Natural killer cell (primary cell): Measurements from ENCODE around the gene POU3F1. TPM values are rescaled to one million over a fixed set of nuclear protein-coding genes. Genes with fewer than 3 reads are reported as not detected.

Experiments
- ATAC-seq, 3 donors: fragments of 150-1000 bp in 2 of 3; fragments of 200-7000 bp in 1 of 3; cut with Tn5 transposase; 1 replicate in 1 of 3; 2 replicates in 2 of 3; pipeline ENCODE4 v1.10.0; 2021; ENCODE audit warnings: mild to moderate bottlenecking in 2 of 3, moderate library complexity in 2 of 3
- DNase-seq, 2 donors: peaks; one replicate each; pipeline versions ENCODE4 v3.0.0 to v3.0.0-alpha.2; 2013 to 2021; ENCODE audit warnings: mixed read lengths in 1 of 2
- H3K27ac ChIP-seq: one replicate; pipeline ENCODE4 v1.5.1; 2013; ENCODE audit warnings: mild to moderate bottlenecking, low read length
- H3K27me3 ChIP-seq: one replicate; pipeline ENCODE4 v1.6.1; 2013; ENCODE audit warnings: low read length; ENCODE audit not compliant: control insufficient read depth, insufficient read depth
- H3K36me3 ChIP-seq: one replicate; pipeline ENCODE4 v1.6.1; 2013; ENCODE audit warnings: low read length; ENCODE audit not compliant: control insufficient read depth, insufficient read depth
- H3K4me1 ChIP-seq: one replicate; pipeline ENCODE4 v1.6.1; 2013; ENCODE audit warnings: low read length; ENCODE audit not compliant: control insufficient read depth, insufficient read depth
- H3K4me3 ChIP-seq: one replicate; pipeline ENCODE4 v1.5.1; 2013; ENCODE audit warnings: low read length
- H3K9me3 ChIP-seq: one replicate; pipeline ENCODE4 v1.6.1; 2013; ENCODE audit warnings: low read length; ENCODE audit not compliant: control insufficient read depth, insufficient read depth
- H3K27ac Mint-ChIP-seq, 2 donors: one replicate each; pipeline ENCODE4 v1.8.0; 2022; ENCODE audit warnings: mild to moderate bottlenecking in 2 of 2, mixed read lengths in 2 of 2, moderate library complexity in 1 of 2
- H3K27me3 Mint-ChIP-seq, 2 donors: one replicate each; pipeline ENCODE4 v1.8.0; 2022; ENCODE audit warnings: low read depth in 2 of 2, mixed read lengths in 2 of 2
- H3K36me3 Mint-ChIP-seq: one replicate; pipeline ENCODE4 v1.8.0; 2022; ENCODE audit warnings: mixed read lengths
- H3K4me1 Mint-ChIP-seq, 2 donors: one replicate each; pipeline ENCODE4 v1.8.0; 2022; ENCODE audit warnings: mixed read lengths in 2 of 2
- H3K4me3 Mint-ChIP-seq: one replicate; pipeline ENCODE4 v1.8.0; 2022; ENCODE audit warnings: mild to moderate bottlenecking, moderate library complexity, mixed read lengths
- H3K9me3 Mint-ChIP-seq, 2 donors: one replicate each; pipeline ENCODE4 v1.8.0; 2022; ENCODE audit warnings: mixed read lengths in 2 of 2
- WGBS: methylation state at CpG from one replicate; pipeline ENCODE4 v1.1.7; 2013; ENCODE audit warnings: missing lambda C conversion rate; ENCODE audit not compliant: insufficient coverage; 5-methylcytosine and 5-hydroxymethylcytosine counted together
- intact Hi-C: fragments of 100-400 bp; cut with micrococcal nuclease; formaldehyde crosslinking; loops from one replicate; pipeline ENCODE4 v1.14.2; 2022
- total RNA-seq, 4 donors: library from RNA; stranded (reverse); fragments of 120-200 nt in 1 of 4; gene quantifications; one replicate each; pipeline versions ENCODE4 v1.2.3 to v1.2.4, GENCODE V29; 2013 to 2022
- TF ChIP-seq, protein P1 (sequence below): fragments of 200-600 bp; IDR thresholded peaks from one replicate; pipeline ENCODE4 v1.8.0; 2022; ENCODE audit warnings: antibody characterized with exemption

POU3F1 gene
- total RNA-seq, 3 donors from 2014 or later (not counting 1 experiment from before 2014, with no cell fraction given) = 0.12 to 0.15 TPM; not detected in 1

DNA sequence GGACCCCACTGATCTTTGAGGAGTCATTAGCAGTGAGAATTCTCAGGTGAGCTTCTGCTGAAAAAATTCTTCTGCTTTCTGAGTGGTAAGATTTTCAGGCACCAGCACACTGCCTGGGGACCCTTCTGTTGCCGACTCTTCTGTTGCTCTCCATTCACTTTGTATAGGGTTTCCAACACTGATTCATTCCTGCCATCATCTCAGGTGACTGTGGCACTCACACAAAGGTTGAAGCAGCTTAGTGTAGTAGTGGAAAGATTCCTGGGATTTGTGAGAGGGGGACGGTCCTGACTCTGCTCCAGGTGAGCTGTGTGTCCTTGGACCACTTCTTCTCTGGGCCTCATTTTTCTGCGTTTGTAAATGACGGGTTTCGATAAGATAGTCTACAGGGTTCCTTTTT lies 24.6 kb downstream of the POU3F1 start:
- Mint-ChIP-seq H3K36me3 (peaks cover 7% of the 10 kb centered on the region), H3K9me3 (no peaks in the 10 kb centered on the region), H3K4me3 (no peak overlapping the region), H3K27me3 (no peaks in the 10 kb centered on the region), H3K4me1 (peaks cover 8 to 10% of the 10 kb centered on the region in 2 donors), H3K27ac (no peak overlapping the region)
- TF ChIP-seq, protein P1, sequence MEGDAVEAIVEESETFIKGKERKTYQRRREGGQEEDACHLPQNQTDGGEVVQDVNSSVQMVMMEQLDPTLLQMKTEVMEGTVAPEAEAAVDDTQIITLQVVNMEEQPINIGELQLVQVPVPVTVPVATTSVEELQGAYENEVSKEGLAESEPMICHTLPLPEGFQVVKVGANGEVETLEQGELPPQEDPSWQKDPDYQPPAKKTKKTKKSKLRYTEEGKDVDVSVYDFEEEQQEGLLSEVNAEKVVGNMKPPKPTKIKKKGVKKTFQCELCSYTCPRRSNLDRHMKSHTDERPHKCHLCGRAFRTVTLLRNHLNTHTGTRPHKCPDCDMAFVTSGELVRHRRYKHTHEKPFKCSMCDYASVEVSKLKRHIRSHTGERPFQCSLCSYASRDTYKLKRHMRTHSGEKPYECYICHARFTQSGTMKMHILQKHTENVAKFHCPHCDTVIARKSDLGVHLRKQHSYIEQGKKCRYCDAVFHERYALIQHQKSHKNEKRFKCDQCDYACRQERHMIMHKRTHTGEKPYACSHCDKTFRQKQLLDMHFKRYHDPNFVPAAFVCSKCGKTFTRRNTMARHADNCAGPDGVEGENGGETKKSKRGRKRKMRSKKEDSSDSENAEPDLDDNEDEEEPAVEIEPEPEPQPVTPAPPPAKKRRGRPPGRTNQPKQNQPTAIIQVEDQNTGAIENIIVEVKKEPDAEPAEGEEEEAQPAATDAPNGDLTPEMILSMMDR = no peak
- intact Hi-C loops = no loop called here
- Histone ChIP-seq H3K27me3 (no peaks in the 10 kb centered on the region), H3K4me1 (peaks cover 2% of the 10 kb centered on the region), H3K4me3 (no peak overlapping the region), H3K27ac (no peak overlapping the region), H3K9me3 (no peaks in the 10 kb centered on the region), H3K36me3 (peaks cover 82% of the 10 kb centered on the region)
- WGBS = 92% methylated on average over 5 of the region's 5 CpGs
- ATAC-seq = no peak
- no peak for DNase-seq

DNA sequence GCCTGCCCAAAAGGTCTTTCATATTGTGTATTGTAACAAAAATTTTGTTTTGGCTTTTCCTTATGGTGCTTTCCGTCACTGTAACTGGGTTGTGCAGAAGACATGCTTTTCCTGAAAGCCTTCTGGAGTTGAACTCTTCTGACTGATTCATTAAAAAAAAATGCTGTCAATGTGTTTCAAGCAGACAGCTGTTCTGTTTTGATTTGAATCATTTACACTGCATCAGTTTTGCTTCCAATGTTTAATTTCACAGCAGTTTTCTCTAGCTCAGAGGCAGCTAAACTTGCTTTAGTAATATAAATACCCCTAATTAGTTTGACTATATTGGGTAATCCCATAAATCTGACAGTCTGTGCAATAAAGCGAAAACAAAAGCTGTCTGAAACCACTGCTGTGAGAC lies 26.2 kb downstream of the POU3F1 start:
- no peaks in the 10 kb centered on the region for H3K9me3 Mint-ChIP-seq
- no peak for DNase-seq
- Histone ChIP-seq H3K9me3 (no peaks in the 10 kb centered on the region), H3K27ac (no peak overlapping the region), H3K4me3 (no peak overlapping the region), H3K36me3 (peaks cover 79% of the 10 kb centered on the region), H3K27me3 (no peaks in the 10 kb centered on the region), H3K4me1 (peaks cover 2% of the 10 kb centered on the region)
- no peaks in the 10 kb centered on the region for H3K27me3 Mint-ChIP-seq
- intact Hi-C loops = no loop called here
- WGBS = 91% methylated on average over 2 of the region's 2 CpGs
- H3K27ac Mint-ChIP-seq = no peak overlapping the region
- peaks cover 8 to 15% of the 10 kb centered on the region in 2 donors for H3K4me1 Mint-ChIP-seq
- TF ChIP-seq, protein P1 = no peak
- ATAC-seq = no peak
- H3K4me3 Mint-ChIP-seq = no peak overlapping the region
- H3K36me3 Mint-ChIP-seq = peaks cover 7% of the 10 kb centered on the region

DNA sequence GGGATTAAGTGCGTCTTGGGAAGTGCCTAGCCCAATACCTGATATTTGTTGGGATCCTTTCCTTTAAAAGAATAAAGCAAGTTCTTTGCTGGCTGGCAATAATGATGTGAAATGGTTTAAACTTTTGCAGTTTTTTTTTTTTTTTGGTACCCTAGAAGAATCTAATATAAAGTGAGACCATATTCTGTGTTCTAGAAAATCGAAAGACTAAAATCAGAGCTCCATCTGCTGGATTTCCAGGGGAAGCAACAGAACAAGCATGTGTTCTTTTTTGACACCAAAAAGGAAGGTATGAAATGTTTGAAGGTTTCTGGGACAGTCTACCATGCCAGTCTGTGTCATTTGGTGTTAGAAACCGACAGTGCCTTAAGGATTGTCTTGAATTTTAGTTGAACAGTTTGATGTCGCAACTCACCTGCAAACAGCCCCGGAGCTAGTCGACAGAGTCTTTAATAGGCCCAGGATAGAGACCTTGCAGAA lies 27.7 kb downstream of the POU3F1 start:
- intact Hi-C loops = no loop called here
- Histone ChIP-seq H3K9me3 (no peaks in the 10 kb centered on the region), H3K27ac (no peak overlapping the region), H3K4me3 (no peak overlapping the region), H3K4me1 (peaks cover 5% of the 10 kb centered on the region), H3K27me3 (no peaks in the 10 kb centered on the region), H3K36me3 (peaks cover 69% of the 10 kb centered on the region)
- Mint-ChIP-seq H3K4me1 (peaks cover 13 to 18% of the 10 kb centered on the region in 2 donors), H3K36me3 (no peaks in the 10 kb centered on the region), H3K9me3 (no peaks in the 10 kb centered on the region), H3K27ac (peak overlapping the region; percentile 63 to 78), H3K4me3 (no peak overlapping the region), H3K27me3 (no peaks in the 10 kb centered on the region)
- ATAC-seq = peak; percentile 70 to 89 (median 83)
- TF ChIP-seq, protein P1 = peak; percentile 70
- peak in 1 of 2 donors; percentile 52 for DNase-seq
- WGBS = 73% methylated on average over 6 of the region's 6 CpGs
